Measurements from ENCODE around the gene RBM47. TPM values are rescaled to one million over a fixed set of nuclear protein-coding genes. Genes with fewer than 3 reads are reported as not detected.

Gene RBM47
- total RNA-seq, 1 experiment from 2014 or later, result 70.3 TPM

GRCh38 chr4:40661803-40662202, 32.1 kb upstream of the RBM47 start:
- Histone ChIP-seq H3K27me3 (ENCODE audit: insufficient read depth, low read length) (no peaks in the 10 kb centered on the region), H3K23me2 (ENCODE audit: insufficient read length, low read depth, low read length, poor library complexity, severe bottlenecking) (no peaks in the 10 kb centered on the region), H2BK20ac (ENCODE audit: low read depth, low read length, poor library complexity, severe bottlenecking) (no peak overlapping the region), H3K56ac (ENCODE audit: insufficient read length, low read depth, low read length) (no peak overlapping the region), H2BK120ac (ENCODE audit: low read depth, low read length, poor library complexity, severe bottlenecking) (no peak overlapping the region), H3K9ac (ENCODE audit: extremely low read depth, insufficient read length, low read length) (no peak overlapping the region), H4K5ac (ENCODE audit: insufficient read length, low read depth, low read length) (no peak overlapping the region), H4K8ac (replicated peaks; ENCODE audit: insufficient read length, low read depth, low read length) (no peak overlapping the region), H3K79me2 (ENCODE audit: insufficient read depth, low read length) (no peaks in the 10 kb centered on the region), H3K9me3 (ENCODE audit: control insufficient read depth, low read depth, low read length) (no peaks in the 10 kb centered on the region), H4K20me1 (ENCODE audit: control insufficient read depth, insufficient read depth, insufficient read length) (no peaks in the 10 kb centered on the region), H3K27ac (ENCODE audit: insufficient read length, low read depth, low read length) (no peak overlapping the region), H3K14ac (ENCODE audit: insufficient read depth, low read length) (no peak overlapping the region), H4K91ac (ENCODE audit: insufficient read length, low read depth, low read length) (no peak overlapping the region), H3K4me2 (ENCODE audit: insufficient read depth, insufficient read length, low read length) (no peak overlapping the region), H3K18ac (ENCODE audit: insufficient read length, low read depth, low read length) (no peak overlapping the region), H2BK5ac (ENCODE audit: insufficient read length, low read length) (no peak overlapping the region), H2BK12ac (ENCODE audit: insufficient read length, low read depth, low read length) (no peak overlapping the region), H3K79me1 (ENCODE audit: insufficient read depth, low read depth, low read length, poor library complexity, severe bottlenecking) (no peaks in the 10 kb centered on the region), H2AFZ (ENCODE audit: low read length) (no peak overlapping the region), H3T11ph (ENCODE audit: low read length) (no peak overlapping the region), H2AK5ac (ENCODE audit: insufficient read length, low read length) (no peak overlapping the region), H2BK15ac (ENCODE audit: low read depth, low read length) (no peak overlapping the region), H3K23ac (ENCODE audit: insufficient read length, low read depth, low read length) (no peak overlapping the region), H3K4ac (ENCODE audit: low read depth, low read length) (no peak overlapping the region), H3K4me1 (ENCODE audit: insufficient read depth, low read length) (peaks cover 3% of the 10 kb centered on the region; the same call in 1 of the 2 replicates)
- Mint-ChIP-seq H3K27me3 (ENCODE audit: low read depth) (no peaks in the 10 kb centered on the region), H3K4me1 (peaks cover 19 to 21% of the 10 kb centered on the region in 2 experiments), H3K27ac (peak overlapping the region in 2 of 3 experiments; percentile 24 to 87; a peak in 2 of 7 replicates), H3K9me3 (no peaks in the 10 kb centered on the region), H3K36me3 (ENCODE audit: insufficient read depth in 1 of 3, low read depth in 3 of 3) (no peaks in the 10 kb centered on the region), H3K4me3 (peak overlapping the region in 1 of 2 experiments; percentile 60; a peak in 2 of 5 replicates)
- TF ChIP-seq, protein P1, sequence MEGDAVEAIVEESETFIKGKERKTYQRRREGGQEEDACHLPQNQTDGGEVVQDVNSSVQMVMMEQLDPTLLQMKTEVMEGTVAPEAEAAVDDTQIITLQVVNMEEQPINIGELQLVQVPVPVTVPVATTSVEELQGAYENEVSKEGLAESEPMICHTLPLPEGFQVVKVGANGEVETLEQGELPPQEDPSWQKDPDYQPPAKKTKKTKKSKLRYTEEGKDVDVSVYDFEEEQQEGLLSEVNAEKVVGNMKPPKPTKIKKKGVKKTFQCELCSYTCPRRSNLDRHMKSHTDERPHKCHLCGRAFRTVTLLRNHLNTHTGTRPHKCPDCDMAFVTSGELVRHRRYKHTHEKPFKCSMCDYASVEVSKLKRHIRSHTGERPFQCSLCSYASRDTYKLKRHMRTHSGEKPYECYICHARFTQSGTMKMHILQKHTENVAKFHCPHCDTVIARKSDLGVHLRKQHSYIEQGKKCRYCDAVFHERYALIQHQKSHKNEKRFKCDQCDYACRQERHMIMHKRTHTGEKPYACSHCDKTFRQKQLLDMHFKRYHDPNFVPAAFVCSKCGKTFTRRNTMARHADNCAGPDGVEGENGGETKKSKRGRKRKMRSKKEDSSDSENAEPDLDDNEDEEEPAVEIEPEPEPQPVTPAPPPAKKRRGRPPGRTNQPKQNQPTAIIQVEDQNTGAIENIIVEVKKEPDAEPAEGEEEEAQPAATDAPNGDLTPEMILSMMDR (conservative IDR thresholded peaks at IDR 0.05), result no peak
- no CpG with 5 or more reads among the region's 4 CpGs for WGBS (ENCODE audit: extremely low coverage, insufficient read length, low lambda C conversion rate)
- no peak for DNase-seq

Measured in H9 (cell line).